AG09309 (cell line): ENCODE measurements around the gene MARCHF4.

Source experiments
- DNase-seq: peaks from one replicate; pipeline ENCODE4 v3.0.0-alpha.2; 2010; ENCODE audit warnings: low read depth
- H3K4me3 ChIP-seq: 2 replicates; pipeline ENCODE4 v1.5.1; 2011; ENCODE audit warnings: mild to moderate bottlenecking, low read depth, low read length, moderate library complexity; ENCODE audit not compliant: control insufficient read depth
- TF ChIP-seq, protein P1 (sequence below): IDR thresholded peaks from 2 replicates; pipeline ENCODE4 v1.5.1; 2011; ENCODE audit warnings: mild to moderate bottlenecking, low read depth, low read length, inconsistent platforms; ENCODE audit not compliant: insufficient read depth, control insufficient read depth; ENCODE audit errors: missing control alignments

MARCHF4 gene

DNA sequence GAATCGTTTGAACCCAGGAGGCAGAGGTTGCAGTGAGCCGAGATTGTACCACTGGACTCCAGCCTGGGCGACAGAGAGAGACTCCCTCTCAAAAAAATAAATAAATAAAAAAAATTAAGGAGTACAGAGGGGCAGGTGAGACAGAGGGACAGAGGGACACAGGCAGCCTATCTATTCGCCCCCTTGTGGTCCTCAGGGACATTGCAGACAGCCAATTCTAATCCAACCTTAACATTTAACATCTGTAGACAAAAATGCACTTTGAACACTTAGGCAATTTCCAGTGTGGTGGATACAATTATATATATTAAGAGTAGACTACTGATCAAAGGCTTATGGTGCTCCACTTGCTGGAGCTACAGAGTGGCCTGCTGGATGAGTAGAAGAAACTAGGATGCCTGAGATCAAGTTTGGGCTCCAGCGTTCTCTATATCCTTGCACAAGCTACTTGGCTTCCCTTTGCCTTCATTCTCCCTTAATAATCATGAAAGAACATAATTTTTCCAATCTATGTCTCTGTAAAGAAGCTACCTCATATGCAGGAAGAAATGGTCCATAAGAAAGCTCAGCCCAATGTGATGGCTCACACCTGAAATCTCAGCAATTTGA lies 31.8 kb upstream of the MARCHF4 start:
- no peak for DNase-seq
- no peak overlapping the region for H3K4me3 ChIP-seq
- TF ChIP-seq, protein P1, sequence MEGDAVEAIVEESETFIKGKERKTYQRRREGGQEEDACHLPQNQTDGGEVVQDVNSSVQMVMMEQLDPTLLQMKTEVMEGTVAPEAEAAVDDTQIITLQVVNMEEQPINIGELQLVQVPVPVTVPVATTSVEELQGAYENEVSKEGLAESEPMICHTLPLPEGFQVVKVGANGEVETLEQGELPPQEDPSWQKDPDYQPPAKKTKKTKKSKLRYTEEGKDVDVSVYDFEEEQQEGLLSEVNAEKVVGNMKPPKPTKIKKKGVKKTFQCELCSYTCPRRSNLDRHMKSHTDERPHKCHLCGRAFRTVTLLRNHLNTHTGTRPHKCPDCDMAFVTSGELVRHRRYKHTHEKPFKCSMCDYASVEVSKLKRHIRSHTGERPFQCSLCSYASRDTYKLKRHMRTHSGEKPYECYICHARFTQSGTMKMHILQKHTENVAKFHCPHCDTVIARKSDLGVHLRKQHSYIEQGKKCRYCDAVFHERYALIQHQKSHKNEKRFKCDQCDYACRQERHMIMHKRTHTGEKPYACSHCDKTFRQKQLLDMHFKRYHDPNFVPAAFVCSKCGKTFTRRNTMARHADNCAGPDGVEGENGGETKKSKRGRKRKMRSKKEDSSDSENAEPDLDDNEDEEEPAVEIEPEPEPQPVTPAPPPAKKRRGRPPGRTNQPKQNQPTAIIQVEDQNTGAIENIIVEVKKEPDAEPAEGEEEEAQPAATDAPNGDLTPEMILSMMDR = peak; percentile 85

DNA sequence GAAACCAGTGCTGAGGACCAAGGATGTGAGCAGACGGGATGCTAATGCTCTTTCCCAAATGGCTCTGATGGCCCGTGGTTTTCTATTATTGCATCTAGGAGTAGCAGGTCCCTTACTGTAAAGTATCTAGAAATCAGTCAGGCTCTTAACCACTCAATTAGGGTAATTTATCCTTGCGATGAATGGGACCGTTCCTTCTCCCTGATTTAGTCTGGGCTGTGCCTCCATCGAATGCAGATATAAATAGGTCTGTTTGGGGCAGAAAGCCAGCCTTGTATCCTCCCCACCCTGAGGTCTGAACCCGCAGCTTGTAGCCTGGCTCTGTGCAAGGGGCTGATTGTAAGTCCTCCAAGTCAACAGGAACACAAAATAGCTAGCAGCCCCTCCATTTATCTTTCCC lies 30.5 kb upstream of the MARCHF4 start:
- TF ChIP-seq, protein P1 = no peak
- H3K4me3 ChIP-seq = no peak overlapping the region
- DNase-seq = no peak

DNA sequence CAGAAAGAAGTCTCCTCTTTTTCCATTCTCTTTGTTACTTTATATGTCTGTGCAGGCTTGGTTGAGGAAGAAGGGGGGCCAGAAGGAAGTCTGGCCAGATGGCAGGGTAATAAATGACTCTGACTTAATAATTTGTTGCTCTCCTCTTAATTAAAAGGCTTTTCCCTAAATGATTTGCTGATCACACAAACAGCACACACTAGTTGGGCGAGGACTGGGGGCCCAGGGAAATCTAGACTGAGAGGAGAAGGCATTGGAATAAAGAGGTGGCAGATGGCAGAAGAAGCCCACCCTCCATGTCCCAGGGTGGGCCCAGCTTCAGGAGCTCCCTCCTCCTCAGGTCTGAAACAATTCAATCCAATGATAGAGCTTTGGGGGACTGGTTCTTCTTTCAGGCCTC lies 27.3 kb upstream of the MARCHF4 start:
- TF ChIP-seq, protein P1 = no peak

DNA sequence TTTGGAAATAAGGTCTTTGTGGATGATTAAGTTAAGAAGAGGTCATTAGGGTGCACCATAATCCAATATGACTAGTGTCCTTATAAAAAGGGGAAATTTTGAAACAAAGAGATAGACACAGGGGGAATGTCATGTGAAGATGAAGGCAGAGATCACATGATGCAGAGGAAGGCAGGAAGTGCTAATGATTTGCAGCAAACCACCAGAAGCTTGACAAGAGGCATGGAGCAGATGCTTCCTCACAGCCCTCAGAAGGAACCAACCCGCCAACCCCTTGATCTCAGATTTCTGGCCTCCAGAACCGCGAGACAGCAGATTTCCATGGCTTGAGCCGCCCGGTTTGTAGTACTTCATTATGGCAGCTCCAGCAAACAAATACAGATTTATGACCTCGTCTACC lies 22.6 kb upstream of the MARCHF4 start:
- TF ChIP-seq, protein P1 = no peak
- no peak for DNase-seq
- no peak overlapping the region for H3K4me3 ChIP-seq

More for the DNA sequence above, 27.3 kb upstream of the MARCHF4 start:
- H3K4me3 ChIP-seq = no peak overlapping the region
- no peak for DNase-seq

DNA sequence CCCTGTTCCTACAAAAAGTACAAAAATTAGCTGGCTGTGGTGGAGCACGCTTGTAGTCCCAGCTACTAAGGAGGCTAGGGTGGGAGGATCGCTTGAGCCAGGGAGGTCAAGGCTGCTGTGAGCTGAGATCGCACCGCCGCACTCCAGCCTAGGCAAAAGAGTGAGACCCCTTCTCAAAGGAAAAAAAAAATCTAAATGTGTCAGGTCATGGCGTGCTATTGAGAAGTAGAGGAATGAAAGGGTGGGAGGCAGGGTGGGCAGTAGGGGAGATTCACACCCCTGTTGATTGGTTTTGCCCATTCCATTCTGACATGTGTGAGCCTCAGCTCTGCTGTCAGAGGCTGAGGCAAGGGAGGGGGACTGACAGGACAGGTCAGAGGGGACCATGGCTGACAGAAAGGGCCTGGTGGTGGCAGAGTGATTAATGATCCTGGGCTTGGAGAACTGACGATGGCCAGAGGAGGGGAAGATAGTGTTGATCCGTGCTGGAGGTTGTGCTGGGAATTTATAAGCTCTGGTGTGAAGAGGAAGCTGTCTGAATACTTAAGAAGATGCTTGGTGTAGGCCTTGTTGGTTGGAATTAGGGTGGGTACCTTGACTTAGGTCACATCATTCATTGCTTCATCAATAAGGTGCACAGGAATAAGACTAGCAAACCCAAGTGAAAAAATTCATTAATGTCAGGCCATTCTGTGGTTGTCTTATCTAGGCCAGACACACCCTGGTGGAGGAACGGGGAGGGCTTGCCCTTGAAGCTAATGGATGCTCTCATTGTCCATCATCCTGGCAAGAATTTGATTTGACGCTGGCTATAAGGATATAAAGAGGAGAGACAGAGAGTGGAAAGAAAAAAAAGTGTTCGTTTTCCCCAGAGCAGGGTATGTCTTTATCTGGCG lies 20.9 kb upstream of the MARCHF4 start:
- no peak for DNase-seq
- TF ChIP-seq, protein P1 = no peak

DNA sequence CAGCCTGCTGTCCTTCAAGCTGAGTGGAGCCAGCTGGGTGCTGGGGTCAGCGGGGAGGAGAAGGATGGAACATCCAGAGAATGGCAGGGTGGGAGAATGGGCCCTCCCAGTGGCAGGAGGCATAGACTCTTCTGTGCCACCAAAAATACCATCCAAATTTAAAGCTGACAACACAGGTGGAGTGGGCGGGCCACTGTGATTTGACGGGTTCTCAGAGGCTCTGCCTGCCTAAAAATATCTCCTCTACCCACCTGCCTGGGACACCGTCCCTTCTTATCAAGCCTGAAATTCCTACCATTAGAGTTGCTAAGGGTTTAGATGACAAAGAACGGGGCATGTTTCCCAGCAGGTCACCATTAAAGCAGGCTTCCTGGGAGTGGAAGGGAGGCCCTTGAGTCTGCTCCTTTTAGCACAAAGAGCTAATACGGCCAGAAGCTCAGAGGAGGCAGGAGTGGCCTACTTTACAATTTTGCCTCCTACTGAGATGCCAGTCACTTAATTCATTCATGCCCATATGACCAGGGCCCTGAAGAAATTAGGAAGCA lies 19.8 kb upstream of the MARCHF4 start:
- H3K4me3 ChIP-seq = no peak overlapping the region
- DNase-seq = no peak

More for the DNA sequence above, 20.9 kb upstream of the MARCHF4 start:
- H3K4me3 ChIP-seq = no peak overlapping the region

More for the DNA sequence above, 19.8 kb upstream of the MARCHF4 start:
- TF ChIP-seq, protein P1 = no peak
